ENCODE results near the gene CEP112. TPM values are rescaled to one million over a fixed set of nuclear protein-coding genes. Genes with fewer than 3 reads are reported as not detected.

Gene CEP112
- total and polyA plus RNA-seq, 2 experiments from 2014 or later: 4.0 to 4.3 TPM

DNA sequence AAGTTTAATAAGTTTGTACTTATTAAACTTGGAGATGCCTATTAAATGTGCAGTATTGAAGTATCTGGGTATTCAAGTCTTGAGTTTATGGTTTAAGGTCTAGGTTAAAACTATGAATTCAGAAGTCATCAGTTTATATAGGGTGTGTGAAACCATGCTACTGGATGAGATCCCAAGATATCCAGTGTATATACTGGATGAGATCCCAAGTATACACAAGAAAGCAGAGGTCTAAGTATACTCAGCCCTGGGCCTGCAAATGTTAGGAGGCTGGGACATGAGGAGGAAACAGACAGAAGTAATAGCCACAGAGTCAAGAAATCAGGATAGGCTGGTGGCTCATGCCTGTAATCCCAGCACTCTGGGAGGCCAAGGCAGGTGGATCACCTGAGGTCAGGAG is 436.1 kb downstream of the CEP112 start:
- Histone ChIP-seq H3K4me1 (ENCODE audit: insufficient read depth) (no peaks in the 10 kb centered on the region; the same call in 1 of the 2 replicates), H3K9me2 (ENCODE audit: insufficient read depth) (no peaks in the 10 kb centered on the region), H3K4me2 (no peak overlapping the region), H3K27ac (ENCODE audit: low read depth) (no peak overlapping the region), H3K27me3 (ENCODE audit: insufficient read depth) (no peaks in the 10 kb centered on the region), H4K20me1 (replicated peaks; ENCODE audit: insufficient read depth) (no peaks in the 10 kb centered on the region), H2AFZ (no peak overlapping the region), H3K4me3 (no peak overlapping the region), H3K36me3 (ENCODE audit: insufficient read depth) (no peaks in the 10 kb centered on the region), H3K79me2 (replicated peaks; ENCODE audit: insufficient read depth) (no peaks in the 10 kb centered on the region), H3F3A (replicated peaks; ENCODE audit: low read depth) (no peaks in the 10 kb centered on the region)
- Mint-ChIP-seq H3K27ac (no peak overlapping the region), H3K27me3 (ENCODE audit: insufficient read depth, low read depth, poor library complexity) (peaks cover 2% of the 10 kb centered on the region), H3K4me1 (no peaks in the 10 kb centered on the region), H3K36me3 (ENCODE audit: low read depth) (no peaks in the 10 kb centered on the region), H3K4me3 (no peak overlapping the region), H3K9me3 (no peaks in the 10 kb centered on the region)
- TF ChIP-seq ZNF114 (CRISPR knock-in tag; IDR thresholded peaks at IDR 0.05) (no peak), JUNB (IDR thresholded peaks at IDR 0.05; ENCODE audit: unreplicated experiment) (no peak), CREB1 (CRISPR knock-in tag; IDR thresholded peaks at IDR 0.05; ENCODE audit: low read depth) (no peak), STAT1 (IDR thresholded peaks at IDR 0.05; ENCODE audit: unreplicated experiment) (no peak), NANOG (IDR thresholded peaks at IDR 0.05; ENCODE audit: borderline replicate concordance) (no peak), POLR2AphosphoS5 (IDR thresholded peaks at IDR 0.05; ENCODE audit: low read depth) (no peak), ZNF331 (CRISPR knock-in tag; IDR thresholded peaks at IDR 0.05; ENCODE audit: low read depth) (no peak)
- TF ChIP-seq, protein P1, sequence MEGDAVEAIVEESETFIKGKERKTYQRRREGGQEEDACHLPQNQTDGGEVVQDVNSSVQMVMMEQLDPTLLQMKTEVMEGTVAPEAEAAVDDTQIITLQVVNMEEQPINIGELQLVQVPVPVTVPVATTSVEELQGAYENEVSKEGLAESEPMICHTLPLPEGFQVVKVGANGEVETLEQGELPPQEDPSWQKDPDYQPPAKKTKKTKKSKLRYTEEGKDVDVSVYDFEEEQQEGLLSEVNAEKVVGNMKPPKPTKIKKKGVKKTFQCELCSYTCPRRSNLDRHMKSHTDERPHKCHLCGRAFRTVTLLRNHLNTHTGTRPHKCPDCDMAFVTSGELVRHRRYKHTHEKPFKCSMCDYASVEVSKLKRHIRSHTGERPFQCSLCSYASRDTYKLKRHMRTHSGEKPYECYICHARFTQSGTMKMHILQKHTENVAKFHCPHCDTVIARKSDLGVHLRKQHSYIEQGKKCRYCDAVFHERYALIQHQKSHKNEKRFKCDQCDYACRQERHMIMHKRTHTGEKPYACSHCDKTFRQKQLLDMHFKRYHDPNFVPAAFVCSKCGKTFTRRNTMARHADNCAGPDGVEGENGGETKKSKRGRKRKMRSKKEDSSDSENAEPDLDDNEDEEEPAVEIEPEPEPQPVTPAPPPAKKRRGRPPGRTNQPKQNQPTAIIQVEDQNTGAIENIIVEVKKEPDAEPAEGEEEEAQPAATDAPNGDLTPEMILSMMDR (conservative IDR thresholded peaks at IDR 0.05; ENCODE audit: low read depth in 2 of 2): no peak
- TF ChIP-seq, protein P2, sequence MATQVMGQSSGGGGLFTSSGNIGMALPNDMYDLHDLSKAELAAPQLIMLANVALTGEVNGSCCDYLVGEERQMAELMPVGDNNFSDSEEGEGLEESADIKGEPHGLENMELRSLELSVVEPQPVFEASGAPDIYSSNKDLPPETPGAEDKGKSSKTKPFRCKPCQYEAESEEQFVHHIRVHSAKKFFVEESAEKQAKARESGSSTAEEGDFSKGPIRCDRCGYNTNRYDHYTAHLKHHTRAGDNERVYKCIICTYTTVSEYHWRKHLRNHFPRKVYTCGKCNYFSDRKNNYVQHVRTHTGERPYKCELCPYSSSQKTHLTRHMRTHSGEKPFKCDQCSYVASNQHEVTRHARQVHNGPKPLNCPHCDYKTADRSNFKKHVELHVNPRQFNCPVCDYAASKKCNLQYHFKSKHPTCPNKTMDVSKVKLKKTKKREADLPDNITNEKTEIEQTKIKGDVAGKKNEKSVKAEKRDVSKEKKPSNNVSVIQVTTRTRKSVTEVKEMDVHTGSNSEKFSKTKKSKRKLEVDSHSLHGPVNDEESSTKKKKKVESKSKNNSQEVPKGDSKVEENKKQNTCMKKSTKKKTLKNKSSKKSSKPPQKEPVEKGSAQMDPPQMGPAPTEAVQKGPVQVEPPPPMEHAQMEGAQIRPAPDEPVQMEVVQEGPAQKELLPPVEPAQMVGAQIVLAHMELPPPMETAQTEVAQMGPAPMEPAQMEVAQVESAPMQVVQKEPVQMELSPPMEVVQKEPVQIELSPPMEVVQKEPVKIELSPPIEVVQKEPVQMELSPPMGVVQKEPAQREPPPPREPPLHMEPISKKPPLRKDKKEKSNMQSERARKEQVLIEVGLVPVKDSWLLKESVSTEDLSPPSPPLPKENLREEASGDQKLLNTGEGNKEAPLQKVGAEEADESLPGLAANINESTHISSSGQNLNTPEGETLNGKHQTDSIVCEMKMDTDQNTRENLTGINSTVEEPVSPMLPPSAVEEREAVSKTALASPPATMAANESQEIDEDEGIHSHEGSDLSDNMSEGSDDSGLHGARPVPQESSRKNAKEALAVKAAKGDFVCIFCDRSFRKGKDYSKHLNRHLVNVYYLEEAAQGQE (IDR thresholded peaks at IDR 0.05; ENCODE audit: unreplicated experiment): no peak
- TF ChIP-seq, protein P3, sequence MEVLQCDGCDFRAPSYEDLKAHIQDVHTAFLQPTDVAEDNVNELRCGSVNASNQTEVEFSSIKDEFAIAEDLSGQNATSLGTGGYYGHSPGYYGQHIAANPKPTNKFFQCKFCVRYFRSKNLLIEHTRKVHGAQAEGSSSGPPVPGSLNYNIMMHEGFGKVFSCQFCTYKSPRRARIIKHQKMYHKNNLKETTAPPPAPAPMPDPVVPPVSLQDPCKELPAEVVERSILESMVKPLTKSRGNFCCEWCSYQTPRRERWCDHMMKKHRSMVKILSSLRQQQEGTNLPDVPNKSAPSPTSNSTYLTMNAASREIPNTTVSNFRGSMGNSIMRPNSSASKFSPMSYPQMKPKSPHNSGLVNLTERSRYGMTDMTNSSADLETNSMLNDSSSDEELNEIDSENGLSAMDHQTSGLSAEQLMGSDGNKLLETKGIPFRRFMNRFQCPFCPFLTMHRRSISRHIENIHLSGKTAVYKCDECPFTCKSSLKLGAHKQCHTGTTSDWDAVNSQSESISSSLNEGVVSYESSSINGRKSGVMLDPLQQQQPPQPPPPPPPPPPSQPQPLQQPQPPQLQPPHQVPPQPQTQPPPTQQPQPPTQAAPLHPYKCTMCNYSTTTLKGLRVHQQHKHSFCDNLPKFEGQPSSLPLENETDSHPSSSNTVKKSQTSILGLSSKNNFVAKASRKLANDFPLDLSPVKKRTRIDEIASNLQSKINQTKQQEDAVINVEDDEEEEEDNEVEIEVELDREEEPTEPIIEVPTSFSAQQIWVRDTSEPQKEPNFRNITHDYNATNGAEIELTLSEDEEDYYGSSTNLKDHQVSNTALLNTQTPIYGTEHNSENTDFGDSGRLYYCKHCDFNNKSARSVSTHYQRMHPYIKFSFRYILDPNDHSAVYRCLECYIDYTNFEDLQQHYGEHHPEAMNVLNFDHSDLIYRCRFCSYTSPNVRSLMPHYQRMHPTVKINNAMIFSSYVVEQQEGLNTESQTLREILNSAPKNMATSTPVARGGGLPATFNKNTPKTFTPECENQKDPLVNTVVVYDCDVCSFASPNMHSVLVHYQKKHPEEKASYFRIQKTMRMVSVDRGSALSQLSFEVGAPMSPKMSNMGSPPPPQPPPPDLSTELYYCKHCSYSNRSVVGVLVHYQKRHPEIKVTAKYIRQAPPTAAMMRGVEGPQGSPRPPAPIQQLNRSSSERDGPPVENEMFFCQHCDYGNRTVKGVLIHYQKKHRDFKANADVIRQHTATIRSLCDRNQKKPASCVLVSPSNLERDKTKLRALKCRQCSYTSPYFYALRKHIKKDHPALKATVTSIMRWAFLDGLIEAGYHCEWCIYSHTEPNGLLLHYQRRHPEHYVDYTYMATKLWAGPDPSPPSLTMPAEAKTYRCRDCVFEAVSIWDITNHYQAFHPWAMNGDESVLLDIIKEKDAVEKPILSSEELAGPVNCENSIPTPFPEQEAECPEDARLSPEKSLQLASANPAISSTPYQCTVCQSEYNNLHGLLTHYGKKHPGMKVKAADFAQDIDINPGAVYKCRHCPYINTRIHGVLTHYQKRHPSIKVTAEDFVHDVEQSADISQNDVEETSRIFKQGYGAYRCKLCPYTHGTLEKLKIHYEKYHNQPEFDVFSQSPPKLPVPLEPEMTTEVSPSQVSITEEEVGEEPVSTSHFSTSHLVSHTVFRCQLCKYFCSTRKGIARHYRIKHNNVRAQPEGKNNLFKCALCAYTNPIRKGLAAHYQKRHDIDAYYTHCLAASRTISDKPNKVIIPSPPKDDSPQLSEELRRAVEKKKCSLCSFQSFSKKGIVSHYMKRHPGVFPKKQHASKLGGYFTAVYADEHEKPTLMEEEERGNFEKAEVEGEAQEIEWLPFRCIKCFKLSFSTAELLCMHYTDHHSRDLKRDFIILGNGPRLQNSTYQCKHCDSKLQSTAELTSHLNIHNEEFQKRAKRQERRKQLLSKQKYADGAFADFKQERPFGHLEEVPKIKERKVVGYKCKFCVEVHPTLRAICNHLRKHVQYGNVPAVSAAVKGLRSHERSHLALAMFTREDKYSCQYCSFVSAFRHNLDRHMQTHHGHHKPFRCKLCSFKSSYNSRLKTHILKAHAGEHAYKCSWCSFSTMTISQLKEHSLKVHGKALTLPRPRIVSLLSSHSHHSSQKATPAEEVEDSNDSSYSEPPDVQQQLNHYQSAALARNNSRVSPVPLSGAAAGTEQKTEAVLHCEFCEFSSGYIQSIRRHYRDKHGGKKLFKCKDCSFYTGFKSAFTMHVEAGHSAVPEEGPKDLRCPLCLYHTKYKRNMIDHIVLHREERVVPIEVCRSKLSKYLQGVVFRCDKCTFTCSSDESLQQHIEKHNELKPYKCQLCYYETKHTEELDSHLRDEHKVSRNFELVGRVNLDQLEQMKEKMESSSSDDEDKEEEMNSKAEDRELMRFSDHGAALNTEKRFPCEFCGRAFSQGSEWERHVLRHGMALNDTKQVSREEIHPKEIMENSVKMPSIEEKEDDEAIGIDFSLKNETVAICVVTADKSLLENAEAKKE (CRISPR knock-in tag; IDR thresholded peaks at IDR 0.05): no peak
- DNase-seq (ENCODE audit: low spot score) (no peak), ATAC-seq (no peak)
